Immature natural killer cell (primary cell): ENCODE results near the gene OVCH2. TPM values are rescaled to one million over a fixed set of nuclear protein-coding genes. Genes with fewer than 3 reads are reported as not detected.

Source experiments
- DNase-seq, 3 donors: peaks; one replicate each; pipeline ENCODE4 v3.0.0; 2022; ENCODE audit warnings: mixed read lengths in 1 of 3
- H3K27ac Mint-ChIP-seq, 6 donors: one replicate each; pipeline ENCODE4 v1.8.0; 2020; ENCODE audit warnings: mixed read lengths in 6 of 6, mild to moderate bottlenecking in 5 of 6, inconsistent platforms in 4 of 6, moderate library complexity in 3 of 6
- H3K27me3 Mint-ChIP-seq, 3 donors: one replicate each; pipeline ENCODE4 v1.8.0; 2020 to 2021; ENCODE audit warnings: low read depth in 3 of 3, mild to moderate bottlenecking in 3 of 3, mixed read lengths in 3 of 3, moderate library complexity in 3 of 3, inconsistent platforms in 1 of 3
- H3K36me3 Mint-ChIP-seq, 3 donors: one replicate each; pipeline ENCODE4 v1.8.0; 2020; ENCODE audit warnings: mixed read lengths in 3 of 3, inconsistent platforms in 2 of 3, mild to moderate bottlenecking in 2 of 3
- H3K4me1 Mint-ChIP-seq, 2 donors: one replicate each; pipeline ENCODE4 v1.8.0; 2020; ENCODE audit warnings: inconsistent platforms in 2 of 2, mild to moderate bottlenecking in 2 of 2, mixed read lengths in 2 of 2, moderate library complexity in 1 of 2
- H3K4me3 Mint-ChIP-seq, 5 donors: one replicate each; pipeline ENCODE4 v1.8.0; 2020; ENCODE audit warnings: mild to moderate bottlenecking in 5 of 5, mixed read lengths in 5 of 5, inconsistent platforms in 3 of 5, moderate library complexity in 3 of 5
- H3K9me3 Mint-ChIP-seq, 6 donors: one replicate each; pipeline ENCODE4 v1.8.0; 2020; ENCODE audit warnings: mild to moderate bottlenecking in 6 of 6, mixed read lengths in 6 of 6, inconsistent platforms in 4 of 6, moderate library complexity in 3 of 6
- polyA plus RNA-seq, 3 donors: library from polyadenylated mRNA; unstranded; fragments of 300-500 nt; fragmentation: Illumina TruSeq; gene quantifications; one replicate each; pipeline ENCODE4 v1.2.3, GENCODE V29; 2021

The OVCH2 gene
- polyA plus RNA-seq, 3 donors from 2014 or later, result not detected

DNA sequence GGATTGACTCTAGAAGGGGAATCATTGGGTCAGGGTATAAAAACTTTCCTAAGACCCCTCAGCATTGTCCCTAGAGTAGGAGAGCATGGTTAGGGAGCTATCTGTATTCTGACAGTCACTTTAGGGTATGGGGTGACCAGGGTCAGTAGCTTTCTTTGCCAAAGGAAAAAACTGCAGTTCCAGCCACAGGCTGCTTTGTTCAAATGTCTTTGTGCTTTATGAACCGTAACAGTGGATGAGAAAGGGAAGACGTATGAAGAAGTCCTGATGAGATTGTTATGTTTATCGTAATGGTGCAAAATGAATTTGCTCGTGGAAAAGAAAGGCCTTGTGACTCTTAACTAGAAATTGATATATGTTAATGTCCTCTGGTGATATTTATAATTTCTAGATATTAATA is 63.0 kb downstream of the OVCH2 start:
- Mint-ChIP-seq H3K9me3 (no peaks in the 10 kb centered on the region), H3K4me3 (no peak overlapping the region), H3K27me3 (peaks cover 0 to 1% (median 0%) of the 10 kb centered on the region in 3 donors), H3K4me1 (no peaks in the 10 kb centered on the region), H3K27ac (no peak overlapping the region), H3K36me3 (peaks cover 15 to 38% (median 26%) of the 10 kb centered on the region in 3 donors)
- DNase-seq, result no peak

DNA sequence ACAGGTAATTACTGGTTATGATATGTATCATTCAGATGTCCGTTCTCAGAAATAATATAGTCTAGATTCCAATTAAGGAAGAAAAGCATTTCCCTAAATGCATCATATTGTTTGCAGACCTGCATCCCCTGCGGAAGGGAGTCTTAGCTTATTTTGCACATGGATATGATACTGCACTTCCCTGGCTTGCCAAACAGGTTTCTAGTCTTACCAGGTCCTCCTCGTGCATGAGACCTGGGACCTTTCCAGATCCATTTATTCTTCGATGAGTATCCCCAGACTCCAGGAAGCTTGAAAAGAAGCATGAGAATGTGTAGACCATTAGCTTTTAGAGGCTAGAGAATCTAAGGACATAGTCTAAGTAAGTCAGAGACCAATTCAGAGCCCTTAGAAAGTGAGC is 63.5 kb downstream of the OVCH2 start:
- Mint-ChIP-seq H3K36me3 (peaks cover 18 to 42% (median 26%) of the 10 kb centered on the region in 3 donors), H3K4me1 (no peaks in the 10 kb centered on the region), H3K4me3 (no peak overlapping the region), H3K9me3 (no peaks in the 10 kb centered on the region), H3K27me3 (peaks cover 0 to 1% (median 0%) of the 10 kb centered on the region in 3 donors), H3K27ac (no peak overlapping the region)
- DNase-seq, result no peak

DNA sequence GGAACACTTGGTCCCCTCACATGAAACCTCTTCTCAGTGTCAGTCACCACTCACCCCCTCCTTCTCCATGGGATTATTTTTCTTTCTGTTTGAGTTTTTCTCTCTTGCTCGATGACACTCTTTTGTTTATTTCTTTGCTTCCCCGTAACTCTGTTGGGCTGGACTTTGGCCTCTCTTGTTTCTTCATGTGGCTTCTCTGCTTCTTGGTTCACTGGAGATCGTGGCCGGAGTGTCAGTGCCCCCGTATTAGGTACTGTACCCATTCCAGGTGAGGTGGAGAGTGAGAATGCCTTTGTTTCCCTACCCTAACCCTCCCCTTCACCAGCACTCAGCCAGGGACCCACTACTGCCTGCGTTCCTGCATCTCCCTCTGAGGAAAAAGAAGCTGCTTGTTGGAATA is 65.5 kb downstream of the OVCH2 start:
- H3K27me3 Mint-ChIP-seq, result peaks cover 0 to 2% (median 1%) of the 10 kb centered on the region in 3 donors
- DNase-seq, result no peak
- no peak overlapping the region for H3K27ac Mint-ChIP-seq
- no peaks in the 10 kb centered on the region for H3K4me1 Mint-ChIP-seq
- no peak overlapping the region for H3K4me3 Mint-ChIP-seq
- no peaks in the 10 kb centered on the region for H3K9me3 Mint-ChIP-seq
- peaks cover 23 to 51% (median 37%) of the 10 kb centered on the region in 3 donors for H3K36me3 Mint-ChIP-seq

DNA sequence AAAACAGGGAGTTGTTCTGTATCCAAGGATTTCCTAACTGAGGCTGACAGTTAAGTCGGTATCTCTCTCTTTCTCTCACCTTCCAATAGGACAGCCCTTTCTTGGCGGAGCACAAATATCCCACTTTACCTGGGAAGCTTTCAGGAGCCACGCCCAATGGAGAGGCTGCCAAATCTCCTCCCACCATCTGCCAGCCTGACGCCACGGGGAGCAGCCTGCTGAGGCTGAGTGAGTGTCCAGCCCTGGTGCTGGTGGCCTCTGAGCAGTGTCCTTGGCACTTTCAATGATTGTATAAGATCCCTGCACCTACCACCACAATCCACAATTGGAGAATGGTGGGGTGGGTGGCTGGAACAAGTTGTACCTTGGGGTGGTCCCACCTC is 66.6 kb downstream of the OVCH2 start:
- Mint-ChIP-seq H3K27me3 (peaks cover 0 to 2% (median 1%) of the 10 kb centered on the region in 3 donors), H3K27ac (no peak overlapping the region), H3K9me3 (no peaks in the 10 kb centered on the region), H3K4me1 (no peaks in the 10 kb centered on the region), H3K36me3 (peaks cover 25 to 53% (median 32%) of the 10 kb centered on the region in 3 donors), H3K4me3 (no peak overlapping the region)
- DNase-seq, result no peak

Other genes starting within 250 kb of the OVCH2 start
- under 1 TPM in 2 of 3 donors, not detected in 1; 0.13 to 0.18 TPM for gene OLFML1, start 221.0 kb downstream of the OVCH2 start, polyA plus RNA-seq
- gene PPFIBP2, start 192.5 kb downstream of the OVCH2 start, polyA plus RNA-seq, result 1 to 10 TPM in 2 of 3 donors, under 1 TPM in 1; 0.52 to 5.3 (median 1.9) TPM
- under 1 TPM in 1 of 3 donors, not detected in 2; 0.37 TPM for gene CYB5R2, start 33.0 kb downstream of the OVCH2 start, polyA plus RNA-seq
- not detected for gene OR5P2, start 90.5 kb upstream of the OVCH2 start, polyA plus RNA-seq
- gene OR5P3, start 124.4 kb upstream of the OVCH2 start, polyA plus RNA-seq, result not detected
- not detected for gene OR10A6, start 224.8 kb upstream of the OVCH2 start, polyA plus RNA-seq
- gene OR10A3, start 235.2 kb upstream of the OVCH2 start, polyA plus RNA-seq, result not detected